GM18517 (cell line): ENCODE results near the gene ATE1.

ENCODE experiments used
- ATAC-seq: cut with Tn5 transposase; IDR thresholded peaks from one replicate; pipeline ENCODE4 v1.9.1; 2021; ENCODE audit warnings: mild to moderate bottlenecking, moderate library complexity; ENCODE audit not compliant: unreplicated experiment

The ATE1 gene

DNA sequence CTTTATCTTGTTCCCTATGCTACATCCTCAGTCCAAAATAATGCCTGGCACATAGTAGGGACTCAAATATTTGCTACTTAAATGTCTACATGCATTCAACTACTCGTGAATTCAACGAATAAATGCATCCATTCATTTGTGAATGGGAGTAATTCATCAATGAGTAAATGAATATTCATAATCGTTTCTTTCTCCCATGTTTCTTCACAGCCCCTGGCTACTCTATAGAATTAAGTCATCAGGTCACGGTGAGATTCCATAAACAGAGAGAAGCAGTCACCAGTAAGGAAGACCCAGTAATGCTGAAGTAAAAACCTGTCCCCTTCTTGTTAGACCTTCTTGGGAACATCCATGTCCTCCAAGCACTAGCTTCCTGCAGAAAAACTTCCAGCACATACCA, 48.4 kb downstream of the ATE1 start:
- no peak for ATAC-seq

DNA sequence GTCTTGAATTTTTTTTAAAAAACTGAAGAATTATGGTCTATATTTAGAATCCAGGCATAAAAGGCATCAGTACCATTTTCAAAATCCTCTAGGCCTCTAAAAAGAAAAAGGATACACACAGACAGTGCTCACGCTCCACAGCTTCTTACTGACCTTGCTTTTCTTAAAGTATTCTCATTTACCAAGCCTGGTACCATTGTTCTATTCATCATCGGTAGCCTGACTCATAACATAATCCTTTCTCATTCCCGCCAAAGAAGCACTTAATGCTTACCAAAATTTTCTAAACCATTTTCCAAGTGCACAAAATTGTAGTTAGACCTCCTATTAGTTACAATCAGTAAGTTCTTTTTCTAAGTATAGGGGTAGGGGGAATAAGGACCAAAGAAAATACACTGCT, 54.6 kb downstream of the ATE1 start:
- ATAC-seq, result no peak

DNA sequence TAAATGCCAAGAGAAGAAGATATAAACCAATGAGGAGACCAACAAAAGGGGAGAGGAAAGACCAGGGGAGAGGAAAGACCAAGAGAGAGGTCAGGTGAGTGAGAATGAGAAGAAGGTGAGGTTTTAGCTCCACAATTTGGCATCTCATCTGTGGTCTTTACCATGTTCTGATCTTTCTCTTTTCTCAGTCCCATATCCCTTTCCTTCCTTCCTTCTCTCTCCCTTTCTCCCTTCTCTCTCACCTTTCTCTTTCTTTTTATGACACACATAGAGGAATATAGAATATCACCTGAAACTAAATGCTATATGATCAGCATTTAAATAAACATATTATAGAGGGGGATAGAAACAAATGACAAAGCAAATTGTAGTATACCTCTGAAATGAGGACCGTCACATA, 57.4 kb downstream of the ATE1 start:
- no peak for ATAC-seq

DNA sequence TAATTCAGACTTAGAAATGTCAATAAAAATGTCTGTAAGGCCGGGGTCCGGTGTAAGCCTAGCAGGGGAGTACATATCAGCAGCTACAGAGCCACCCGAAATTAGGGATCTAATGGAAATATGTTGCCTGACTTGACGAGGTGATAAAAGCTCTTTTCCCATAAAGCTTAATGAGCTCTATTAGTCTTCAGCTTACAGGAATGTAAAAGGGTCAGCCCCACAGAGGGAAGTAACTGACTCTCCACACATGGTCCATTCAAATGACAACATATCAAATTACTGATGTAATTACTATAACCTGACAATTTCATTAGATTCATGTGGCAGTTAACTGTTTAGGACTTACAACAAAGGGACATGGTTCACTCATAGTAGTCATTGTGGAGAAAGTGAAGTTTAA, 62.3 kb downstream of the ATE1 start:
- no peak for ATAC-seq

GRCh38 chr10:121864653-121865052, 63.2 kb downstream of the ATE1 start:
- no peak for ATAC-seq

GRCh38 chr10:121864168-121864567, 63.7 kb downstream of the ATE1 start:
- ATAC-seq, result no peak

GRCh38 chr10:121862649-121863048, 65.2 kb downstream of the ATE1 start:
- no peak for ATAC-seq

- ATAC-seq, result no peak
Observed at GRCh38 chr10:121862042-121862441, 65.8 kb downstream of the ATE1 start.

- no peak for ATAC-seq
Observed at GRCh38 chr10:121860810-121861209, 67.0 kb downstream of the ATE1 start.

GRCh38 chr10:121854809-121855445, 72.9 kb downstream of the ATE1 start:
- no peak for ATAC-seq

DNA sequence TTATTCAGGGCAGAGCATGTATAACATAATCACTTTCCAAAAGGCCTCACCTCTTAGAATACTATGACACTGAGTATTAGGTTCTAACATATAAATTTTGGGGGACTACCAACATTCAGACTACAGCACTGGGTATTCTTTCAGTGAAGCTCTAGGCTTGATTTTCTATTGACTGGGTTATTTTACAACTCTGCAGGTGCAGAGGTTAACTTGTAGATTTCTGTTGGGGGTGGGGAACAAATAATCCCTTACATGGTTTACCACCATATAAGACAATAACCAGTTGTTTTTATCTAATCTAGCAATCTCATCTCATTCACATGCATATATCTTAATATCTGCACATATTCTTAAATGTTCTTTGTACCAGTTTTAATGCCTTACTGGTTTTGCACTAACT, 73.9 kb downstream of the ATE1 start:
- no peak for ATAC-seq

GRCh38 chr10:121851786-121852185, 76.0 kb downstream of the ATE1 start:
- no peak for ATAC-seq

DNA sequence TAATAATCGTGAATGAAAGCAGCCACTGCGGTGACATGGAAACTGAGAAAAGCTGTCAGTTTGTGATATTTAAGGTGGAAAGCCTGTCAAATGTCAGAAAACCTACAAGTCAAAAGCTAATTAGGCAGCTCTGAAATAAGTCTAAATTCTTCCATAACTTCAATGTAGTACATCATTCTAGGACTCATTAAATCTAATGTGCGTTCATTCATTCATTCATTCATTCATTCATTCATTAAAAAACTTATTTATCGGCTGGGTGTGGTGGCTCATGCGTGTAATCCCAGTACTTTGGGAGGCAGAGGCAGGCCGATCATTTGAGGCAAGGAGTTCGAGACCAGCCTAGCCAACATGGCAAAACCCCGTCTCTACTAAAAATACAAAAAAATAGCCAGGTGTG, 79.7 kb downstream of the ATE1 start:
- ATAC-seq, result no peak

GRCh38 chr10:121846555-121846954, 81.3 kb downstream of the ATE1 start:
- ATAC-seq, result no peak

GRCh38 chr10:121845044-121845784, 82.6 kb downstream of the ATE1 start:
- no peak for ATAC-seq

- ATAC-seq, result no peak
Observed at GRCh38 chr10:121844537-121844936, 83.3 kb downstream of the ATE1 start.

- no peak for ATAC-seq
Observed at GRCh38 chr10:121843379-121843778, 84.5 kb downstream of the ATE1 start.

- no peak for ATAC-seq
Observed at GRCh38 chr10:121841862-121842261, 86.0 kb downstream of the ATE1 start.

DNA sequence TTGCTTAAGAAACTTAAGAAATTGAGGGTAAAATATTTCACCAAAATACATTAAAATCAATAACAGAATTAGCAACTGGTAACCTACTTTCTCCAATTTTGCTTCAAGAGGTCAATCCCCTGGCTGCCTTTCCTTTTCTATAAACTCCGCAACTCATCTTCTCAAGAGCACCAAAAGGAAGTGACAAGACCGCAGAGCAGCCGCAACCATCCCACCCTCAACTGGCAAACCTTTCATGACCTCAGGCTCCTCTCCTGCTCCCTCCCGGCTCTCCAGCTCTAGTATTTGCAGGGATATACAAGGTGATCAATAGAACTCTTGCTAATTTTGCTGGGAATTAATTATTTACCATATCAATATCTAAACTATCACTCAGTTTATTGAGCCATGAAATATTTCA, 88.9 kb downstream of the ATE1 start:
- no peak for ATAC-seq

DNA sequence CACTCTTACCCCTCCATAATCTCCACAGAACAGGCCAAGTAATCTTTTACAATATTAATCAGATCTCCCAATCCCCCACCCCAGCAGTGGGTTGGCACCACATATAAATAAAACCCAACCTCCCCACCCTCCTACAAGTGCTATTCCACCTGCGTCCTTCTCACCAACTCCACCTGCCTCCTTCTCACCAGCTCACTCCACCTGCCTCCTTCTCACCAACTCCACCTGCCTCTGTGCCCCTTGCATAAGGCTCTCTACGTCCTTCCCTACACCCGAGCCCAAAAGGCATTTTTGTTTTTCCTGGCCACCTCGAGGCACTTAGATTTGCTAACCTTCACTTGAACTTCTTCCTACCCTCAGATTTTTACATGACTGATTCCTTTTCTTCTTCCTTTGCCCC, 89.7 kb downstream of the ATE1 start:
- no peak for ATAC-seq

- ATAC-seq, result no peak
Observed at GRCh38 chr10:121836171-121836570, 91.7 kb downstream of the ATE1 start.

DNA sequence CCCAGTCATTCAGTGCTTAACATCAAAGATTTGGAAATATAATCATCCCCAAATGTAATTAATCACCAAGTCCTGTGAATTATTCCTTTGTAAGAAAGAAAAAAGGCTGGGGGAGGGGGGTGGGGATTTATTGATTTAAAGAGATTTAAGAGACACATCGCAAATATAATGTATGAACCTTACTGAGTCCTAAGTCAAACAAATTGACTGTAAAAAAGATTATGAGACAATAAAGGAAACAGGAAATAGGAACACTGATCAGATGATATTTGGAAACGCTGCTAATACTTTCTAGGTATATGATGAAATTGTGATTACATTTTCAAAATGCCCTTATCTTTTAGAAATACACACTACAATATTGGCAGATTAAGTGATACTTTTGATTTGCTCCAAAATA, 92.5 kb downstream of the ATE1 start:
- ATAC-seq, result no peak

GRCh38 chr10:121834757-121835156, 93.1 kb downstream of the ATE1 start:
- ATAC-seq, result no peak
